NCI-H526 treated with DMSO at 0.1 percent for 48 hours (cell line): ENCODE measurements around the gene PTDSS2.
"Not testable (repeated sequence)": the region's sequence is repeated elsewhere in the genome, so short reads cannot be mapped to it uniquely, and the experiment has no call there.

Experiments used
- DNase-seq: peaks from one replicate; lab custom pipeline; 2025; lab: John Stamatoyannopoulos, UW

Gene PTDSS2

GRCh38 chr11:504994-505344, 54.9 kb downstream of the PTDSS2 start:
- DNase-seq = no peak

- peak; percentile 94 for DNase-seq
Observed at GRCh38 chr11:506238-506994, 56.3 kb downstream of the PTDSS2 start.

- DNase-seq = peak; percentile 94
Observed at GRCh38 chr11:506995-507726, 57.1 kb downstream of the PTDSS2 start, which contains the start of gene RNH1. RNH1 (minus strand) TSS chr11:507242; CDS start chr11:502162, 5,080 bp downstream.

GRCh38 chr11:507727-508515, 57.8 kb downstream of the PTDSS2 start:
- DNase-seq = no peak

- no peak for DNase-seq
Observed at GRCh38 chr11:508956-509355, 58.9 kb downstream of the PTDSS2 start.

GRCh38 chr11:512761-513595, 62.9 kb downstream of the PTDSS2 start:
- no peak for DNase-seq

- no peak for DNase-seq
Observed at GRCh38 chr11:514606-515005, 64.5 kb downstream of the PTDSS2 start.

GRCh38 chr11:515131-515530, 65.1 kb downstream of the PTDSS2 start:
- DNase-seq = no peak

- no peak for DNase-seq
Observed at GRCh38 chr11:516400-516799, 66.3 kb downstream of the PTDSS2 start.

- not testable (repeated sequence) for DNase-seq
Observed at GRCh38 chr11:516918-517685, 67.0 kb downstream of the PTDSS2 start.

- DNase-seq = peak; percentile 80
Observed at GRCh38 chr11:518463-519202, 68.6 kb downstream of the PTDSS2 start.

GRCh38 chr11:520428-521176, 70.5 kb downstream of the PTDSS2 start:
- DNase-seq = no peak

- no peak for DNase-seq
Observed at GRCh38 chr11:521177-521688, 71.2 kb downstream of the PTDSS2 start.

- no peak for DNase-seq
Observed at GRCh38 chr11:526192-526591, 76.1 kb downstream of the PTDSS2 start.

- DNase-seq = no peak
Observed at GRCh38 chr11:528166-528814, 78.2 kb downstream of the PTDSS2 start.

- DNase-seq = no peak
Observed at GRCh38 chr11:528815-529727, 79.0 kb downstream of the PTDSS2 start.

GRCh38 chr11:529728-530411, 79.8 kb downstream of the PTDSS2 start:
- DNase-seq = no peak
